DMS114 treated with DMSO at 0.1 percent for 48 hours (cell line): Measurements from ENCODE around the gene RARA.
A peak's percentile ranks its signal among the peaks of the same experiment; 100 is the strongest.

Experiments
- DNase-seq: peaks from one replicate; lab custom pipeline; 2025; ENCODE audit not compliant: unreplicated experiment; lab: John Stamatoyannopoulos, UW

The RARA gene

GRCh38 chr17:40309031-40309948, at the start of gene RARA:
Gene RARA (plus strand): TSS chr17:40309180. CDS start chr17:40331219, 22,039 bp downstream.
- DNase-seq, result no peak

DNA sequence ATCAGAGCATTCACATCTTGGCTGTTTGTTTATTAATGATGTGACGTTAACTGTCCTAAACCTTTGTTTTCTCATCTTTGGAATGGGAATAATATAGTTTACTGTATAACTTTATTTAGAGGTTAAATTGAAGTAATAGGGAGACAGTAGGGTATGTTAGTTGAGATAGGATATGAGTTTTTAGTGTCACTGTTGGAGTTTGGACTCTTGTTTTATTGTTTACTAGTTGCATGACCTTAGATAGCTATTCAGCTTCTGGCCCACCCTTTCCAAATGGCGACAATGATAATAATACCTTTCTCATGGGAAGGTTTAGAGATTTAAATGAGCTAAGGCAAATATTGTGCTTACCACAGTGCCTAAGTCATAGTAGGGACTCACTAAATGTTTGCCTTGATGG, 49.5 kb upstream of the RARA start:
- no peak for DNase-seq

GRCh38 chr17:40260528-40260927, 48.5 kb upstream of the RARA start:
- DNase-seq, result no peak

DNA sequence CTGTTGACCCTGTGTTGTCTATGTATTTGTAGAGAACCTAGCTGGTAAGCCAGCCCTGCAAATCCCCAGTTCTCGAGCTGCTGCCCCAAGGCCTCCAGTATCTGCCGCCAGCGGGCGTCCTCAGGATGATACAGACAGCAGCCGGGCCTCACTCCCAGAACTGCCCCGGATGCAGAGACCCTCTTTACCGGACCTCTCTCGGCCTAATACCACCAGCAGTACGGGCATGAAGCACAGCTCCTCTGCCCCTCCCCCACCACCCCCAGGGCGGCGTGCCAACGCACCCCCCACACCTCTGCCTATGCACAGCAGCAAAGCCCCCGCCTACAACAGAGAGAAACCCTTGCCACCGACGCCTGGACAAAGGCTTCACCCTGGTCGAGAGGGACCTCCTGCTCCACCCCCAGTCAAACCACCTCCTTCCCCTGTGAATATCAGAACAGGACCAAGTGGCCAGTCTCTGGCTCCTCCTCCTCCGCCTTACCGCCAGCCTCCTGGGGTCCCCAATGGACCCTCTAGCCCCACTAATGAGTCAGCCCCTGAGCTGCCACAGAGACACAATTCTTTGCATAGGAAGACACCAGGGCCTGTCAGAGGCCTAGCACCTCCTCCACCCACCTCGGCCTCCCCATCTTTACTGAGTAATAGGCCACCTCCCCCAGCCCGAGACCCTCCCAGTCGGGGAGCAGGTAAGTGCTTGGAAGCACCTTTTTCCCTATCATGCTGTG, 44.4 kb upstream of the RARA start:
- DNase-seq, result no peak

- no peak for DNase-seq
Measured at GRCh38 chr17:40265337-40265736, 43.6 kb upstream of the RARA start.

GRCh38 chr17:40266882-40267281, 42.1 kb upstream of the RARA start:
- DNase-seq, result no peak

DNA sequence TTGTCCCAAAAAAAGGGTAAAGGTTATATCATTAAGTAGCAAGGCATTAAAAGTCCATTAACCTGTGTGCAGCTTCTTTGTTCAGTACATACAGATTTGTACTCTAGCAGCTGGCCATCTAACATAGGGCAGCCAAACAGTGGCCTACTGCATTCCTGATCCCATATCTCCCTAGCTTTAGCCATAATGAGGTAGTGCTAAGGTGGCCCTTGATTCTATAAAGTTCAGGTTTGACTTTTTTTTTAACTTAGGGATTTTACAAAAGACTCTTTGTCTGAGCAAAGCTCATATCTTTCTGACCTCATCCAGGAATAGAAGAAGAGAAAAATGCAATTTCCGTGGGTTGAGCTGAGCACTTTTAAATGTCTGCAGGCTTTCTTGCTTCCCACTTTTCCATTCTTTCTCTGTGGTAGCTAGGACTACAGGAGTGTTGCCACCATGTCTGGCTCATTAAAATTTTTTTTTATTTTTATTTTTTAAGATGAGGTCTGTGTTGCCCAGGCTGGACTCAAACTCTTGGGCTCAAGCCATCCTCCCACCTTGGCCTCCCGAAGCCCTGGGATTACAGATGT, 40.8 kb upstream of the RARA start:
- DNase-seq, result no peak

DNA sequence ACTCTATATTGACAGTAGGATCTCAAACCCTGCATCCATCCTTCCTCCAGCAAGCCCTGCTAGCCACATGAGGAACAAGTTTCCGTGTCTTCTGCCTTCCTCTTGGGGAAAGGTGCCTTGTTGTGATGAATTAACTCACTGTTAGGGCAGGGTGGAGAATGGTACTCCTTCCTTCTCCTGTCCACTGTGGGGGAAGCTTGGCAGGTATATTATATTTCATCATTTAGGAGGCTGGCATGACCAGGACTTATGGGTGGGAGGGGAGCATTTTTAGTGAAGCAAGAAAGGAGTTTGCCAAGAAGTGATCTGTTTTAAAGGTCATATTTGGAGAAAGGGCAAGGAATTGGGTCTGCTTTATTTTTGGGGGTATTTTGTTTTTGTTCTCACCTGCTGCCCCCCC, 30.6 kb upstream of the RARA start:
- no peak for DNase-seq

- no peak for DNase-seq
Measured at GRCh38 chr17:40279402-40279801, 29.6 kb upstream of the RARA start.

- no peak for DNase-seq
Measured at GRCh38 chr17:40281663-40282062, 27.3 kb upstream of the RARA start.

DNA sequence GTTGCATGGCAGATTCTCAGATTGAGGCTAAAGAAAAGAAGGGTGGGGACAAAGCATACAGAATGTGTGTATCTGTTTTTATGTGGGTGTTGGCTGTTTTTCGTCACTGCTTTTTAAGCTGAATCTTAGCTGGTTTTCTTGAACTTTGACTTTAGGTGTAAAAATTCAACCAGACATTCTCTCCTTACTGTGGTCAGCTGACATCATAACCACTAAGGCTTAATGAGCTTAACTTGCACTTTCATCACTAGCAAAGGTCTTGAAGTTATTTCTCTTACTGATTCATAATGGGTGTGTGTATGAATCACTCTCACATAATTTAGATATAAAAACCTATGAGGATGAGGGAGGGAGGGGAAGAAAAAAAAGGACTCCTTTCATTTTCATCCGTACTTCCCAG, 25.3 kb upstream of the RARA start:
- DNase-seq, result no peak

GRCh38 chr17:40284085-40284713, 24.8 kb upstream of the RARA start:
- DNase-seq, result peak; percentile 15

GRCh38 chr17:40286473-40286872, 22.5 kb upstream of the RARA start:
- no peak for DNase-seq

- DNase-seq, result no peak
Measured at GRCh38 chr17:40287159-40287493, 21.9 kb upstream of the RARA start.

DNA sequence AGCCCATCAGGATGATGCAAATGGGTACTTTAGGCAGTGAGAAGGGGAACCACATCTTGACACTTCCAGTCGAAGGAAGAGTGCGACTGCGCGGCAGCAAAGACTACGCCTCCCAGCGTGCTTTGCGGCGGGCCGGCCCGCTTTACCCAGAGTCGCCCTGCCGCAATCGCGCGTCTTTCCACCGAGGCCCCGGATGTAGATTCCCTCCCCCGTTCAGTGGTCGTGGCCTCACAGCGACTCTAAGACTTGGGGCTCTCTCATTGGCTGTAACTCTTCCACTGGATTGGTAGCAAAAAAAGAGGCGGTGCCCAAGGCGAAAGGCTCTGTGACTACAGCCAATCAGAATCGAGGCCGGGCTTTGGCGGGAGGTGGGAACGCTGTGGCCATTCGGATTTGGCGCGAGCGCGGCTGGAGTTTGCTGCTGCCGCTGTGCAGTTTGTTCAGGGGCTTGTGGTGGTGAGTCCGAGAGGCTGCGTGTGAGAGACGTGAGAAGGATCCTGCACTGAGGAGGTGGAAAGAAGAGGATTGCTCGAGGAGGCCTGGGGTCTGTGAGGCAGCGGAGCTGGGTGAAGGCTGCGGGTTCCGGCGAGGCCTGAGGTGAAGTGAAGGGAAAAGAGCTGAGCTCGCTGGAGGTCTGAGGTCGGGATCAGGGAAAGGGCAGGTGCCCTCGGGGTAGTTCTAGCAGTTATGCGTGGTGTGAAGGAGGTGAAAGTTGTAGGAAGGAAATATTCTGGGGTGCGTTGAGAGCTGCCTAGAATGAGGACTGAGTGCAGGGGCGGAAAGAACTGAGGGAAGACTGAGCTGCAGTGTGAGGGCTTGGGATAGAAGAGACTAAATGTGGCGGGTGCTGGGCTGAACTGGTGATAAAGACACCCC, 21.2 kb upstream of the RARA start, which contains the start of gene CDC6:
Gene CDC6 (plus strand): TSS at position 386 of the 876 bp plus-strand sequence. CDS start 1,542 bp downstream, outside the sequence.
- peak; percentile 99 for DNase-seq

- DNase-seq, result peak; percentile 66
Measured at GRCh38 chr17:40290629-40291280, 18.2 kb upstream of the RARA start.

GRCh38 chr17:40291281-40291664, 17.7 kb upstream of the RARA start:
- DNase-seq, result no peak

GRCh38 chr17:40293363-40293762, 15.6 kb upstream of the RARA start:
- DNase-seq, result no peak

DNA sequence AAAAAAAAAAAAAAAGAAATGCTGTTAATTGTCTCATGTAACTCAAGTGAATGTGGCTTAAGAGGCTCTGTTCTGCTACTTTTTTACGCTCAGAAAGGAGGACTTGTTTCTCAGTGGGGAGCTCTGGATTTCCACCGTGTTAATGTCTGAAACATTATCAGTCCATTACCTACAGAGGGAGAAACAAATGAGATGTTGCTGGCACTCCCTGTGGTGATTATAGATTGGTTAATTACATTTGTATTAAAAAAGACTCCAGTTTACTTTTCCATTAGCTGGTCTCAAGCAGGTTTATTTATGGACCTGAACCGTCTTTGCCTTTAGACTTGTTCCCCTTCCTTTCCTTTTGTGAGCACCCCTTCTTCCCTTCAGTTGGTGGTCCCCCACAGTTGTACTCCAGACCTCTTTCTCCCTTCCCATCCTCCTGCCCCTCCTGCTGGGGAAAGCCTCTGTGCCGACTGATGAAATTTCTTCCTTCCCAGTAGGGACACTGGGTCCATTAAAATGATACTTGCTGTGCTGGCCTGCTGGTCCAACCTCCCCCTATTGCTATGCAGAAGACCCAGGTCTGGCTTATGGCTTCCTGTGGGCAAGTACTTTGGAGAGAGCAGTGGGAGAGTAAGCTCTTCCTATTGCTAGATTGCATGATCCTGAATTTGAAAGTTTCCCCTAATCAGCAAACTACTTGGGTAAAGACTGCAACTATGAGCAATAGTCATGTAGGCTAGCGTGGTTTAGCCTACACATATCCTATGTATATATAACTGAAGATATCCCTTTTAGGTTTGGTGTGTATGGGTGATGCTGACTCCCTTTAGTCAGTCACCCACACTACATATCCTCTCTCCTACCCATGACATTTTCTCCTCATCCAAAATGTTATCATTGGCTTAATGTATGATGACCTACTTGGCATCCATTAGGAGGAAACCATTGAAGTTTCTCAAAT, 13.2 kb upstream of the RARA start:
- DNase-seq, result no peak
